Spleen (tissue), 7 donors: ENCODE results near the gene PRM3.

ENCODE experiments used
- POLR2AphosphoS5 ChIP-seq, 3 donors: sonication (generic); formaldehyde crosslinking; IDR thresholded peaks; one replicate each; pipeline ENCODE4 v1.5.1; 2017; ENCODE audit warnings: antibody characterized with exemption in 3 of 3
- TF ChIP-seq, protein P1 (sequence below), 11 experiments: fragments of 200-600 bp in 7 of 11; fragments of 450-650 bp in 4 of 11; sonication (generic) in 4 of 11; IDR thresholded peaks in 8 of 11; conservative IDR thresholded peaks in 3 of 11; 1 replicate in 7 of 11; 2 replicates in 4 of 11; pipeline versions ENCODE4 v1.4.0 to v1.8.0; 2016 to 2021; ENCODE audit warnings: antibody characterized with exemption in 11 of 11, inconsistent platforms in 4 of 11, mild to moderate bottlenecking in 1 of 11
- donor health status: DM: no; HTN: no; CAD: no; lungs with moderate emphysema.
- donor health status: DM: no; HTN: no; CAD: no.
- donor health status: DM: no; HTN: no; CAD: no.

DNA sequence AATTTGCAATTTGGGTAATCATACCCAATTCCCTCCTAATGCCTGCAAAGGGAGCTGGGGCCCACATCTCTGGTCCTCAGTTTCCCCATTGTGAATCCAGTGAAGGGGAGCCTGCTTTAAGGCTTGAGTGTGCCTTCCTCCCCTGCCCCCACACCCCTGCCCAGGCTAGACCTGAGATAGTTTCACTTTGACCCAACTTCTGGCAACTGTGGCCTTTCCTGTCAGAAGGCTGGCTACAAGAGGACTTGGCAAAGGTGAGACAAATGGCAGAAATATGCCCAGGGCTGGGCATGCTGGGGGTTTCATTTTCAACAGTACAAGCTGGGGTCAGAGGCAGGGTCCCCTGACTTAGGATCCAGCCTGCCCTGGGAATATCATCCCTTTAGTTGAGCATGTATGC, 27.4 kb downstream of the PRM3 start:
- TF ChIP-seq, protein P1, sequence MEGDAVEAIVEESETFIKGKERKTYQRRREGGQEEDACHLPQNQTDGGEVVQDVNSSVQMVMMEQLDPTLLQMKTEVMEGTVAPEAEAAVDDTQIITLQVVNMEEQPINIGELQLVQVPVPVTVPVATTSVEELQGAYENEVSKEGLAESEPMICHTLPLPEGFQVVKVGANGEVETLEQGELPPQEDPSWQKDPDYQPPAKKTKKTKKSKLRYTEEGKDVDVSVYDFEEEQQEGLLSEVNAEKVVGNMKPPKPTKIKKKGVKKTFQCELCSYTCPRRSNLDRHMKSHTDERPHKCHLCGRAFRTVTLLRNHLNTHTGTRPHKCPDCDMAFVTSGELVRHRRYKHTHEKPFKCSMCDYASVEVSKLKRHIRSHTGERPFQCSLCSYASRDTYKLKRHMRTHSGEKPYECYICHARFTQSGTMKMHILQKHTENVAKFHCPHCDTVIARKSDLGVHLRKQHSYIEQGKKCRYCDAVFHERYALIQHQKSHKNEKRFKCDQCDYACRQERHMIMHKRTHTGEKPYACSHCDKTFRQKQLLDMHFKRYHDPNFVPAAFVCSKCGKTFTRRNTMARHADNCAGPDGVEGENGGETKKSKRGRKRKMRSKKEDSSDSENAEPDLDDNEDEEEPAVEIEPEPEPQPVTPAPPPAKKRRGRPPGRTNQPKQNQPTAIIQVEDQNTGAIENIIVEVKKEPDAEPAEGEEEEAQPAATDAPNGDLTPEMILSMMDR (IDR thresholded peaks at IDR 0.05 in 8 of 11, conservative IDR thresholded peaks at IDR 0.05 in 3 of 11), result no peak
- TF ChIP-seq POLR2AphosphoS5 (IDR thresholded peaks at IDR 0.05), result no peak
